HepG2 (cell line): ENCODE data around the gene UTP11. TPM values are rescaled to one million over a fixed set of nuclear protein-coding genes. Genes with fewer than 3 reads are reported as not detected.

ENCODE experiments used
- ATAC-seq: fragments of 200-7000 bp; cut with Tn5 transposase; 3 replicates; pipeline ENCODE4 v1.9.1; 2020; ENCODE audit warnings: mild to moderate bottlenecking, moderate library complexity
- BruUV-seq: library from RNA; stranded (reverse); fragments of 400-500 nt; replicated peaks from 2 replicates; lab custom pipeline; 2021; lab: Mats Ljungman, UMichigan
- CTCF ChIA-PET: fragments of 300-600 bp; formaldehyde crosslinking; extraction: SDS; loops from one replicate; lab custom pipeline; 2021; ENCODE audit warnings: low total read pairs, inconsistent platforms, low intra/inter-chr PET ratio; lab: Yijun Ruan, JAX
- POLR2A ChIA-PET: fragments of 350-600 bp; sonication (Branson Sonifier 250); formaldehyde crosslinking; loops from one replicate; lab custom pipeline; 2020; ENCODE audit warnings: antibody characterized with exemption, inconsistent platforms; lab: Yijun Ruan, JAX
- DNase-seq: peaks from one replicate; pipeline ENCODE4 v3.0.0-alpha.2; 2015; ENCODE audit warnings: low spot score
- FAIRE-seq: peaks from 3 replicates; lab custom pipeline; 2011; peaks lifted over from hg19 to GRCh38; lab: Jason Lieb, UNC
- H2AFZ ChIP-seq: one replicate; pipeline ENCODE4 v1.6.1; 2011; ENCODE audit warnings: low read length, inconsistent platforms
- H3K27ac ChIP-seq: fragments of 300-600 bp; 3 replicates; pipeline ENCODE4 v1.8.0; 2011; ENCODE audit warnings: mixed run types, mild to moderate bottlenecking, mixed read lengths, low read length, inconsistent platforms; ENCODE audit not compliant: insufficient read depth; ENCODE audit errors: extremely low read length
- H3K27me3 ChIP-seq, 2 experiments: fragments of 200-600 bp in 1 of 2; 2 replicates in 1 of 2; 3 replicates in 1 of 2; pipeline versions ENCODE4 v1.6.0 to v1.8.0; 2011; ENCODE audit warnings: low read length in 2 of 2, mild to moderate bottlenecking in 2 of 2, moderate library complexity in 2 of 2, inconsistent platforms in 1 of 2; ENCODE audit not compliant: insufficient read depth in 2 of 2, control insufficient read depth in 1 of 2
- H3K36me3 ChIP-seq, 2 experiments: fragments of 200-600 bp in 1 of 2; replicated peaks in 1 of 2; 2 replicates in 1 of 2; 3 replicates in 1 of 2; pipeline versions ENCODE4 v1.5.1 to v1.8.0; 2011; ENCODE audit warnings: low read length in 2 of 2, inconsistent platforms in 1 of 2; ENCODE audit not compliant: insufficient read depth in 2 of 2, control insufficient read depth in 1 of 2
- H3K4me1 ChIP-seq: 2 replicates; pipeline ENCODE4 v1.5.1; 2012; ENCODE audit warnings: low read length, inconsistent platforms; ENCODE audit not compliant: insufficient read depth
- H3K4me2 ChIP-seq: 2 replicates; pipeline ENCODE4 v1.6.0; 2011; ENCODE audit warnings: low read depth, low read length, inconsistent platforms
- H3K4me3 ChIP-seq, 3 experiments: fragments of 200-600 bp in 1 of 3; sonication (generic), shearing (Covaris generic) in 1 of 3; replicated peaks in 1 of 3; 2 replicates each; pipeline ENCODE4 v1.5.1; 2011 to 2016; ENCODE audit warnings: low read length in 3 of 3, inconsistent platforms in 2 of 3, low read depth in 2 of 3, mild to moderate bottlenecking in 2 of 3, control low read depth in 1 of 3, mixed read lengths in 1 of 3; ENCODE audit not compliant: insufficient read depth in 1 of 3
- H3K79me2 ChIP-seq: one replicate; pipeline ENCODE4 v1.6.1; 2011; ENCODE audit warnings: low read length, inconsistent platforms; ENCODE audit not compliant: insufficient read depth
- H3K9ac ChIP-seq: 2 replicates; pipeline ENCODE4 v1.6.0; 2011; ENCODE audit warnings: mild to moderate bottlenecking, low read depth, low read length, inconsistent platforms; ENCODE audit not compliant: insufficient read depth
- H3K9me3 ChIP-seq: 2 replicates; pipeline ENCODE4 v1.5.1; 2012; ENCODE audit warnings: mild to moderate bottlenecking, low read length
- H4K20me1 ChIP-seq: 2 replicates; pipeline ENCODE4 v1.6.0; 2011; ENCODE audit warnings: inconsistent platforms, mild to moderate bottlenecking, low read length, moderate library complexity; ENCODE audit not compliant: insufficient read depth
- DPF2 ChIP-seq: sonication (generic); formaldehyde crosslinking; IDR thresholded peaks from 2 replicates; pipeline ENCODE4 v1.4.0; 2020; ENCODE audit warnings: mild to moderate bottlenecking, low read depth, missing genetic modification reagents, borderline replicate concordance
- KLF11 ChIP-seq: IDR thresholded peaks from 2 replicates; pipeline ENCODE4 v1.6.1; 2016; ENCODE audit warnings: missing compliant biosample characterization
- NCOR1 ChIP-seq: fragments of 200-600 bp; sonication (generic); IDR thresholded peaks from 2 replicates; pipeline ENCODE4 v1.7.0; 2017; ENCODE audit warnings: antibody characterized with exemption, low read length, borderline replicate concordance
- NFIC ChIP-seq: IDR thresholded peaks from 2 replicates; pipeline ENCODE4 v1.6.1; 2012; ENCODE audit warnings: mild to moderate bottlenecking, low read length, inconsistent platforms
- REPIN1 ChIP-seq: sonication (generic); formaldehyde crosslinking; IDR thresholded peaks from 2 replicates; pipeline ENCODE4 v1.8.0; 2022; ENCODE audit warnings: missing genetic modification reagents, low read depth, mild to moderate bottlenecking, borderline replicate concordance
- SALL1 ChIP-seq: sonication (generic); formaldehyde crosslinking; IDR thresholded peaks from 2 replicates; pipeline ENCODE4 v1.8.0; 2022; ENCODE audit warnings: mild to moderate bottlenecking, missing genetic modification reagents
- SIN3B ChIP-seq: fragments of 150-350 bp; IDR thresholded peaks from 2 replicates; pipeline ENCODE4 v1.6.1; 2014; ENCODE audit warnings: low read length
- SNAI1 ChIP-seq: sonication (generic); formaldehyde crosslinking; IDR thresholded peaks from 2 replicates; pipeline ENCODE4 v1.5.0; 2020; ENCODE audit warnings: mild to moderate bottlenecking, missing genetic modification reagents, borderline replicate concordance
- STAG1 ChIP-seq: sonication (generic); formaldehyde crosslinking; IDR thresholded peaks from 2 replicates; pipeline ENCODE4 v1.4.0; 2020; ENCODE audit warnings: missing genetic modification reagents
- ZNF552 ChIP-seq: sonication (generic); formaldehyde crosslinking; IDR thresholded peaks from 2 replicates; pipeline ENCODE4 v1.9.0; 2022; ENCODE audit warnings: missing genetic modification reagents, mild to moderate bottlenecking, borderline replicate concordance
- ZNF672 ChIP-seq: sonication (generic); formaldehyde crosslinking; IDR thresholded peaks from 2 replicates; pipeline ENCODE4 v1.8.1; 2022; ENCODE audit warnings: missing genetic modification reagents
- ZNF674 ChIP-seq: sonication (generic); formaldehyde crosslinking; IDR thresholded peaks from 2 replicates; pipeline ENCODE4 v1.5.0; 2020; ENCODE audit warnings: low read depth, mild to moderate bottlenecking, missing genetic modification reagents
- WGBS: methylation state at CpG from one replicate; pipeline ENCODE4 v1.1.6; 2017; ENCODE audit warnings: low lambda C conversion rate; 5-methylcytosine and 5-hydroxymethylcytosine counted together
- in situ Hi-C: cut with HindIII; loops from 2 replicates; pipeline ENCODE4 v1.10.0; 2017; ENCODE audit warnings: low pct_unique_long_range_greater_than_20kb; ENCODE audit not compliant: extremely low pct_ligation_motif_present
- intact Hi-C: fragments of 100-400 bp; cut with micrococcal nuclease; formaldehyde crosslinking; loops from one replicate; pipeline ENCODE4 v1.10.0; 2022; ENCODE audit not compliant: unreplicated experiment
- polyA plus RNA-seq, 8 experiments: library from polyadenylated mRNA; depleted of rRNA in 3 of 8; stranded (reverse) in 7 of 8; unstranded in 1 of 8; fragments of >200 nt; fragmentation: Illumina TruSeq in 4 of 8; extraction: Trizol in 4 of 8; gene quantifications; 2 replicates each; pipeline versions ENCODE4 v1.2.1 to v1.2.3, GENCODE V29; 2011 to 2016; ENCODE audit warnings: low read depth in 4 of 8, missing spikeins in 1 of 8, mixed read lengths in 1 of 8; ENCODE audit not compliant: insufficient read depth in 1 of 8
- total RNA-seq, 5 experiments: library from RNA; depleted of rRNA; stranded (reverse); fragments of >200 nt; fragmentation: Illumina TruSeq; extraction: Trizol; gene quantifications; 2 replicates each; pipeline ENCODE4 v1.2.3, GENCODE V29; 2016; ENCODE audit warnings: low read depth in 1 of 5
- TF ChIP-seq, protein P1 (sequence below): sonication (generic); formaldehyde crosslinking; IDR thresholded peaks from 2 replicates; pipeline ENCODE4 v1.9.0; 2022; ENCODE audit warnings: low read depth, missing genetic modification reagents
- TF ChIP-seq, protein P2 (sequence below): sonication (generic); formaldehyde crosslinking; IDR thresholded peaks from 2 replicates; pipeline ENCODE4 v1.4.0; 2020; ENCODE audit warnings: missing genetic modification reagents, mild to moderate bottlenecking, borderline replicate concordance
- TF ChIP-seq, protein P3 (sequence below): sonication (generic); formaldehyde crosslinking; IDR thresholded peaks from 2 replicates; pipeline ENCODE4 v1.5.0; 2020; ENCODE audit warnings: mild to moderate bottlenecking, low read depth, missing genetic modification reagents, borderline replicate concordance
- TF ChIP-seq, protein P4 (sequence below): IDR thresholded peaks from 2 replicates; pipeline ENCODE4 v1.6.1; 2018; ENCODE audit warnings: missing genetic modification reagents, mild to moderate bottlenecking, missing compliant biosample characterization

Gene UTP11
- total and polyA plus RNA-seq, 2 of the 13 experiments (the other 11 are each of a cell fraction or from before 2014, with no cell fraction given): 13.5 to 44.8 TPM

DNA sequence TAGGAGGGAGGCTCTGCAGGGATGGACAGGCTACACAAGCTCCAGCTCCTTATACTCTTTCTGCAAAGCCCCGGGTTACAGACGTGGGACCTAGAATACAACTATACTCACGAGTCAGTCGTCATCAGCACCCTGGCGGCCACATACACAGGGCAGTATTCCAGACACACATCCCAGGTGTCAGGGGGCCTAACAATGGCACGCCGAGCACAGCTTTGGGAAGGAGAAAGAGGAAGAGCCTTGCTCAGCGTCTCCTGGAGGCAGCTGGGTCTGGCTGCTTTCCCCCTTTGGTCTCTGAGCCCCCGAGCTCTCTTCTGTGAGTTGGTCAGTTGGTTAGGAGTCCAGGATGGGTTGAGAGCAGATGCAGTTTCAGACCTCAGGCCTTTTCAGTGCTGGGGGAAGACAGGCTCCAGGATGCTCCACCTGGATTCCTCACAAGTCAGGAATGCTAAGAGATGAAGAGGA, 38.6 kb downstream of the UTP11 start (continued):
- TF ChIP-seq, protein P1, sequence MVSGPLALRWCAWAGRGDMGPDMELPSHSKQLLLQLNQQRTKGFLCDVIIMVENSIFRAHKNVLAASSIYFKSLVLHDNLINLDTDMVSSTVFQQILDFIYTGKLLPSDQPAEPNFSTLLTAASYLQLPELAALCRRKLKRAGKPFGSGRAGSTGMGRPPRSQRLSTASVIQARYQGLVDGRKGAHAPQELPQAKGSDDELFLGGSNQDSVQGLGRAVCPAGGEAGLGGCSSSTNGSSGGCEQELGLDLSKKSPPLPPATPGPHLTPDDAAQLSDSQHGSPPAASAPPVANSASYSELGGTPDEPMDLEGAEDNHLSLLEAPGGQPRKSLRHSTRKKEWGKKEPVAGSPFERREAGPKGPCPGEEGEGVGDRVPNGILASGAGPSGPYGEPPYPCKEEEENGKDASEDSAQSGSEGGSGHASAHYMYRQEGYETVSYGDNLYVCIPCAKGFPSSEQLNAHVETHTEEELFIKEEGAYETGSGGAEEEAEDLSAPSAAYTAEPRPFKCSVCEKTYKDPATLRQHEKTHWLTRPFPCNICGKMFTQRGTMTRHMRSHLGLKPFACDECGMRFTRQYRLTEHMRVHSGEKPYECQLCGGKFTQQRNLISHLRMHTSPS: no peak
- TF ChIP-seq, protein P2, sequence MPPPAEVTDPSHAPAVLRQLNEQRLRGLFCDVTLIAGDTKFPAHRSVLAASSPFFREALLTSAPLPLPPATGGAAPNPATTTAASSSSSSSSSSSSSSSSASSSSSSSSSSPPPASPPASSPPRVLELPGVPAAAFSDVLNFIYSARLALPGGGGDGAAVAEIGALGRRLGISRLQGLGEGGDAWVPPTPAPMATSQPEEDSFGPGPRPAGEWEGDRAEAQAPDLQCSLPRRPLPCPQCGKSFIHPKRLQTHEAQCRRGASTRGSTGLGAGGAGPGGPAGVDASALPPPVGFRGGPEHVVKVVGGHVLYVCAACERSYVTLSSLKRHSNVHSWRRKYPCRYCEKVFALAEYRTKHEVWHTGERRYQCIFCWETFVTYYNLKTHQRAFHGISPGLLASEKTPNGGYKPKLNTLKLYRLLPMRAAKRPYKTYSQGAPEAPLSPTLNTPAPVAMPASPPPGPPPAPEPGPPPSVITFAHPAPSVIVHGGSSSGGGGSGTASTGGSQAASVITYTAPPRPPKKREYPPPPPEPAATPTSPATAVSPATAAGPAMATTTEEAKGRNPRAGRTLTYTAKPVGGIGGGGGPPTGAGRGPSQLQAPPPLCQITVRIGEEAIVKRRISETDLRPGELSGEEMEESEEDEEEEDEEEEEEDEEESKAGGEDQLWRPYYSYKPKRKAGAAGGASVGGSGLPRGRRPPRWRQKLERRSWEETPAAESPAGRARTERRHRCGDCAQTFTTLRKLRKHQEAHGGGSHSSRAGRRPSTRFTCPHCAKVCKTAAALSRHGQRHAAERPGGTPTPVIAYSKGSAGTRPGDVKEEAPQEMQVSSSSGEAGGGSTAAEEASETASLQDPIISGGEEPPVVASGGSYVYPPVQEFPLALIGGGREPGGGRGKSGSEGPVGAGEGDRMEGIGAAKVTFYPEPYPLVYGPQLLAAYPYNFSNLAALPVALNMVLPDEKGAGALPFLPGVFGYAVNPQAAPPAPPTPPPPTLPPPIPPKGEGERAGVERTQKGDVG (CRISPR knock-in tag): no peak

DNA sequence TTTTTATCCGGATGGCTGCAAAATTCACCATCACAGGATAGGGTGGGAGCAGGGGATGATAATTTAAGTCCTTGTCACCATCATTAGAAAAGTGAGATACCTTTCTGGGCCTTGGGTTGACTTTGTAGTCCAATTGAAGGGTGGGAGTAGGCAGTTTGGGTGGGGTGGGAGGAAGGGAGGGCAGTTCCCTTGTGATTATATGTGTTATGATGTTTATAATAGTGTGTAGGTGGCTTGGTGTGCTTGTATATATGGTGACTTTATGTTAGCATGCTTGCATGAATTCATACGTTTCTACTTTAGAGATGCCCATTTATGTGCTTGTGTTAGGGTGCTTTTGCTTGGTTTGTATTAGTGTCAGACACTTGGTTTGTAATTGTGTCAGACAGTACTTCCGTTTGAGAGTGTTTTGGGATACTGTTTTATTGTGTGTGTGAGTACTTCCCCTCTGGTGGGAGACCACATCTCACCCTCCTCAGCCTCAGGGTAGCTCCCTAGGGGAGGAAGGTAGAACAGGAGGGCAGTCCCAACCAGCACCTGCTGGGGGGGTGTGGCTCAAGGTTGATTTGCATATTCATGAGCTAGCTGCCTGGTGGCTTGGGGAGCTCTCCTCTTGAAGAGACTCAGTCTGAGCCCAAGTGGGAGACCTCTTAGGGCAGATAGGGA, 40.3 kb downstream of the UTP11 start:
- Histone ChIP-seq H3K4me3 (no peak overlapping the region), H4K20me1 (no peaks in the 10 kb centered on the region), H3K4me2 (no peak overlapping the region), H3K9me3 (no peaks in the 10 kb centered on the region), H3K27me3 (peaks cover 0 to 27% of the 10 kb centered on the region in 2 experiments; a peak in 3 of 5 replicates), H3K9ac (no peak overlapping the region), H3K27ac (no peak overlapping the region), H3K4me1 (peaks cover 15% of the 10 kb centered on the region), H3K36me3 (no peaks in the 10 kb centered on the region), H3K79me2 (no peaks in the 10 kb centered on the region), H2AFZ (no peak overlapping the region)
- ChIA-PET CTCF (no interaction called here), POLR2A (no interaction called here)
- no TSS peak for BruUV-seq
- no peak for TF ChIP-seq NFIC
- no peak for TF ChIP-seq ZNF552 (CRISPR knock-in tag)
- no peak for TF ChIP-seq REPIN1
- TF ChIP-seq DPF2 (CRISPR knock-in tag): no peak
- TF ChIP-seq SALL1 (CRISPR knock-in tag): no peak
- TF ChIP-seq, protein P3, sequence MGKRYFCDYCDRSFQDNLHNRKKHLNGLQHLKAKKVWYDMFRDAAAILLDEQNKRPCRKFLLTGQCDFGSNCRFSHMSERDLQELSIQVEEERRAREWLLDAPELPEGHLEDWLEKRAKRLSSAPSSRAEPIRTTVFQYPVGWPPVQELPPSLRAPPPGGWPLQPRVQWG: no peak
- no peak for TF ChIP-seq STAG1 (CRISPR knock-in tag)
- no peak for TF ChIP-seq ZNF672
- no peak for TF ChIP-seq SIN3B
- TF ChIP-seq ZNF674 (CRISPR knock-in tag): no peak
- TF ChIP-seq, protein P4, sequence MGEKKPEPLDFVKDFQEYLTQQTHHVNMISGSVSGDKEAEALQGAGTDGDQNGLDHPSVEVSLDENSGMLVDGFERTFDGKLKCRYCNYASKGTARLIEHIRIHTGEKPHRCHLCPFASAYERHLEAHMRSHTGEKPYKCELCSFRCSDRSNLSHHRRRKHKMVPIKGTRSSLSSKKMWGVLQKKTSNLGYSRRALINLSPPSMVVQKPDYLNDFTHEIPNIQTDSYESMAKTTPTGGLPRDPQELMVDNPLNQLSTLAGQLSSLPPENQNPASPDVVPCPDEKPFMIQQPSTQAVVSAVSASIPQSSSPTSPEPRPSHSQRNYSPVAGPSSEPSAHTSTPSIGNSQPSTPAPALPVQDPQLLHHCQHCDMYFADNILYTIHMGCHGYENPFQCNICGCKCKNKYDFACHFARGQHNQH: no peak
- no peak for TF ChIP-seq KLF11 (CRISPR knock-in tag)
- no peak for TF ChIP-seq NCOR1
- no peak for TF ChIP-seq SNAI1 (CRISPR knock-in tag)
- in situ Hi-C loops (no loop called here), intact Hi-C loops (no loop called here)
- WGBS: 34% methylated on average over 3 of the region's 3 CpGs
- DNase-seq (no peak), FAIRE-seq (no peak), ATAC-seq (no peak)
